CMK (cell line): ENCODE measurements around the gene RXRA.
"Not testable (repeated sequence)": the region's sequence is repeated elsewhere in the genome, so short reads cannot be mapped to it uniquely, and the experiment has no call there.

Experiments used
- DNase-seq: peaks from one replicate; pipeline ENCODE4 v3.0.0-alpha.2; 2010; ENCODE audit warnings: low read depth

RXRA gene

GRCh38 chr9:134308639-134309220 lies 17.5 kb upstream of the RXRA start:
- not testable (repeated sequence) for DNase-seq

- DNase-seq: no peak
These were observed 12.8 kb upstream of the RXRA start for GRCh38 chr9:134313470-134313869.

GRCh38 chr9:134314039-134314949 lies 12.0 kb upstream of the RXRA start:
- DNase-seq: no peak

- DNase-seq: no peak
These were observed 11.1 kb upstream of the RXRA start for GRCh38 chr9:134314950-134315715.

- no peak for DNase-seq
These were observed 10.4 kb upstream of the RXRA start for GRCh38 chr9:134315716-134316448.

- DNase-seq: no peak
These were observed 9.7 kb upstream of the RXRA start for GRCh38 chr9:134316449-134317160.

GRCh38 chr9:134317400-134317789 lies 8.9 kb upstream of the RXRA start:
- no peak for DNase-seq

- no peak for DNase-seq
These were observed 8.4 kb upstream of the RXRA start for GRCh38 chr9:134317790-134318414.

GRCh38 chr9:134318481-134318891 lies 7.8 kb upstream of the RXRA start:
- no peak for DNase-seq

- DNase-seq: no peak
These were observed 7.3 kb upstream of the RXRA start for GRCh38 chr9:134318941-134319305.

GRCh38 chr9:134319306-134320125 lies 6.7 kb upstream of the RXRA start:
- no peak for DNase-seq

- no peak for DNase-seq
These were observed 6.0 kb upstream of the RXRA start for GRCh38 chr9:134320126-134320867.

GRCh38 chr9:134320868-134321471 lies 5.3 kb upstream of the RXRA start:
- DNase-seq: no peak

GRCh38 chr9:134321531-134321930 lies 4.7 kb upstream of the RXRA start:
- DNase-seq: no peak

- DNase-seq: no peak
These were observed 4.1 kb upstream of the RXRA start for GRCh38 chr9:134321946-134322741.

- DNase-seq: no peak
These were observed 3.4 kb upstream of the RXRA start for GRCh38 chr9:134322781-134323241.

GRCh38 chr9:134323741-134324358 lies 2.4 kb upstream of the RXRA start:
- DNase-seq: no peak
